SK-N-SH (cell line): ENCODE data around the gene MAP2K2.

Experiments used
- CTCF ChIP-seq: fragments of 200-600 bp; sonication (generic); IDR thresholded peaks from 2 replicates; pipeline ENCODE4 v1.6.1; 2017; ENCODE audit warnings: antibody characterized with exemption, mild to moderate bottlenecking, moderate library complexity
- PBX3 ChIP-seq: IDR thresholded peaks from 2 replicates; pipeline ENCODE4; 2012
- RCOR1 ChIP-seq: fragments of 150-350 bp; IDR thresholded peaks from 2 replicates; pipeline ENCODE4 v1.6.1; 2017; ENCODE audit warnings: antibody characterized with exemption, low read length
- REST ChIP-seq: IDR thresholded peaks from 2 replicates; pipeline ENCODE4 v1.6.1; 2012; ENCODE audit warnings: mild to moderate bottlenecking, low read depth, low read length, moderate library complexity

GRCh38 chr19:4113398-4114088, 10.4 kb downstream of the MAP2K2 start:
- no peak for TF ChIP-seq CTCF
- TF ChIP-seq PBX3 = no peak
- TF ChIP-seq REST = no peak
- TF ChIP-seq RCOR1 = no peak
